ENCODE data around the gene MAN1C1.

MAN1C1 gene

DNA sequence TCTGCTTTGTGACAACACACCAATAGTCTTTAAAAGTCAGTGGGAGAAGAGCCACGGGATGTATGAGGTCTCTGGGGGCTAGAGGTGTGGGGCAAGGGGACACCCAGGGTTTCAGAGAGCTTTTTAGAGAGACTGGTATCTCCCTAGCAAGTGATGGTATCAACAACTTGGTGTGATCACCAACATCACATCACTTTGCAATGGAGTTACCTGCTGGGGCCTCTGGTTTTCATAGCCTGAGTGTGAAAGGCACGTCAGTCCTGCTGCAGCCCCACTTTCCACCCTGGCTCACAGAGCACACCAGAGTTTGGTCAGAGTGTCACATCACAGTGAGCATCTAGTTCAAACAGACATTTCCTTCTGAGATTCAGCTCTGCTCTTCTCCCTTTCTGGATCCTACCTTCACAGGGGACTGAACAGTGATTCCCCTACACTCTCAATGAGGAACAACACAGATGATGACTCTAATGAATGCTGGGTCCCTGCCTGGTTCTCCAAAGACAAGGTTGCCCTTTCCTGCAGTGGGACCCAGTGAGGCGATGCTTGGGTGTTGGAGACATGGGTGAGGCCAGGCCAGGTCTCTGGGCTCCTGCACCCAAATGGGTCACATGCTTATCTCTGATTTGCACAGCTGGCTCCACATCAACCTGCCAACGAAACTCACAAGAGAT is 2.0 kb upstream of the MAN1C1 start:
- DNase-seq: no peak

DNA sequence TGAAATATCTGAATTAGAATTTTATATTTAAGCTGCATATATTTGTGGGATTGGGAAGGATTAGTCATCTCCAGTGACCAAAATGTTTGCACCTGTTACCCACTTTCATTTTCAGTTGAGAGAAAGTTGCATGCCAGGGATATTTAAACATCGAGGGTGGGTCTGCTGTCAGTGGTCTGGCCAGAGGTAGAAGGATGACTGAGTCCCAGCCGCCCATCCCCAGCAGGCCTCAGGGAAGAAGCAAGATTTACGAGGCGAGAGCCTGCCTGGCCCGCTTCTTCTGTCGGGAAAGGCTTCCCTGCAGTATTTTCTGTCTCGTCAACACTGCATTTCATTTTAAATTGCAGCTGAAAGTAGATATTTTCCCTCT is 1.4 kb upstream of the MAN1C1 start:
- DNase-seq: no peak

DNA sequence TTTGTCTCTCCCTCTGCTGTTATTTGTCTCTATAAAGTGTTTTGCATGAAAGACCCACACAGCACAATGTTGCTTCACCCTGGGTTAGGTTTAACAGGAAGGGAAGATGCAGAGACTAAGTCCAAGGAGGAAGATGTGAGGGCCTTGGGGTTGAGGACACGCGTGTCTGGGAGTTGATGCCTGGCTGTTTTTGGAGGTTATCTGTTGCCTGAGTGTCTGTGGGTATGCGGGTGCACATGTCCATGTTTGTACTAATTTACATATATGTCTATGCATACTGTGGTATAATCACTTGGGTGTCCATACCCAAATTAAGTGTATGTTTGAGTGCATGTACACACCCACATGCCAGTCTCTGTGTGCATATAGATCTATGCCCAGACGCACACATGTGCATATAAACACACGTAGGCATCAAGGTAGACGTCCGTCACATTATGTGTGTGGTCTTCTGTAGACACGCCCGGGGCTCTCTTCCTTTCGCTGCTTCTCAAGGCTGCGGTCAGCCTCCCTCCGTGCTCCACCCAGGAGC is 962 bp upstream of the MAN1C1 start:
- no peak for DNase-seq

DNA sequence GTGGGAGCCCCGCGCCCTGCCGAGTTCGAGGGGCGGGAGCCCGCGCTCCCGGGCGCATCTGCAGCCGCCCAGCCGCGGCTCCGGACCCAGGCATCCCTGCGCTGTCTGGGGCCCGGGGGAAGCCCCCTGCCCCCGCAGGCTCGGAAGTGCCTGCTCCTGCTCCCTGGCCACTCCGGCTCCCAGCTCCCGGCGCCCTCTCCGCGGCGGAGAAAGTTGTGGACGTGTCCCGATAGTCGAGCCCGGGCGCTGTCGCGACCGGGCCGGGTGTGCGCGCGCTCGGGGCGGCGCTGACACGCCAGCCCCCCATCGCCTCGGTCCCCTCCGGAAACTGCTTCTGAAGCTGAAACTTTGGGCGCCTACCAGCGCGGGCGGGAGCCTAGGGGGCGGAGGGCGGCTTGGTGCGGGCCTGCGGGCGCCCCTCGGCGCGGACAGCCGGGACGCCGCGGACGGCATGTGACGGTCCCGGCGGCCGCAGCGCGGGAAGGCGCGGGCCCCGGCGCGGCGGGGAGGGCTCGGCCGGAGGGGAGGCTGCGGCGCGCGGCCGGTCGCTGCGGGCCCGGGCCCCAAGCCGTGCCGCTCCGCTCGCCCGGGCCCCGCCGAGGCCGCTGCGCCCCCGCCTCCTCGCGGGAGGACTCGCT is 515 bp downstream of the MAN1C1 start:
- peak; percentile 60 for DNase-seq

DNA sequence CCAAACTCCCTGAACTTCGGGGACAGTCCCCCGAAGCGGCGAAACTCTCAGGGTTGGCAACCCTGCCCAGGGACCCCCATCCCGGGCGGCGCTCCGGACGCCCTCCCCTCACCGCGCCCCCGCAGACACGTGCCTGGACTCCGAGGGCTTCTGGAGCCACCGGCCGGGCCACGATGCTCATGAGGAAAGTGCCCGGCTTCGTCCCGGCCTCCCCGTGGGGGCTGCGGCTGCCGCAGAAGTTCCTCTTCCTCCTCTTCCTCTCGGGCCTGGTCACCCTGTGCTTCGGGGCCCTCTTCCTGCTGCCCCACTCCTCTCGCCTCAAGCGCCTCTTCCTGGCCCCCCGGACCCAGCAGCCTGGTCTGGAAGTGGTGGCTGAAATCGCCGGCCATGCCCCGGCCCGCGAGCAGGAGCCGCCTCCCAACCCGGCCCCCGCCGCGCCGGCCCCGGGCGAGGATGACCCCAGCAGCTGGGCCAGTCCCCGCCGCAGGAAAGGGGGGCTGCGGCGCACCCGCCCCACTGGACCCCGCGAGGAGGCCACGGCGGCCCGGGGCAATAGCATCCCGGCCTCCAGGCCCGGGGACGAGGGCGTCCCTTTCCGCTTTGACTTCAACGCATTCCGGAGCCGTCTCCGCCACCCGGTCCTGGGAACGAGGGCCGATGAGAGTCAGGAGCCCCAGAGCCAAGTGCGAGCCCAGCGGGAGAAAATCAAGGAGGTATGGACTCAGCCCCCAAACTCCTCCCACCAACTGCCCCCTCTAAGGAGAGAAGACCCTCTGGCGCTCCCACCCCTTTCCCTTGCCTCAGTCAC is 1.2 kb downstream of the MAN1C1 start:
- DNase-seq: peak; percentile 50

DNA sequence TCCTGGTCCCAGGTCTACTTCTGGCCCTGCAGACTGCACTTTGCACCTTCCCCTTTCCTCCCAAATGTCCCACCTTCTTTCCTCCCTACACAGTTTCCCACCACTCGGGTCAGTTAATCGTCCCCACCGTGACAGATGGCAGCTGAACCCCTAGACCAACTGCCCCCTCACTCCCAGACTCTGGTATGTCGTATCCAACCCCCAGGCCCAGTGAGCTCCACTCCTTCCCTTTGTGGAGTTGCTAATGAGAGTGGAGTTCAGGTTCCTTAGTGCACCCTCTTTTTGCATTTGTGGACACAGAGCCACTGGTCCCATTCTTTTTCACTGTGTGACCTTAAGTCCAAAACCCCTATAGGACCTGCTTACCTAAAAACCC is 1.8 kb downstream of the MAN1C1 start:
- DNase-seq: no peak

DNA sequence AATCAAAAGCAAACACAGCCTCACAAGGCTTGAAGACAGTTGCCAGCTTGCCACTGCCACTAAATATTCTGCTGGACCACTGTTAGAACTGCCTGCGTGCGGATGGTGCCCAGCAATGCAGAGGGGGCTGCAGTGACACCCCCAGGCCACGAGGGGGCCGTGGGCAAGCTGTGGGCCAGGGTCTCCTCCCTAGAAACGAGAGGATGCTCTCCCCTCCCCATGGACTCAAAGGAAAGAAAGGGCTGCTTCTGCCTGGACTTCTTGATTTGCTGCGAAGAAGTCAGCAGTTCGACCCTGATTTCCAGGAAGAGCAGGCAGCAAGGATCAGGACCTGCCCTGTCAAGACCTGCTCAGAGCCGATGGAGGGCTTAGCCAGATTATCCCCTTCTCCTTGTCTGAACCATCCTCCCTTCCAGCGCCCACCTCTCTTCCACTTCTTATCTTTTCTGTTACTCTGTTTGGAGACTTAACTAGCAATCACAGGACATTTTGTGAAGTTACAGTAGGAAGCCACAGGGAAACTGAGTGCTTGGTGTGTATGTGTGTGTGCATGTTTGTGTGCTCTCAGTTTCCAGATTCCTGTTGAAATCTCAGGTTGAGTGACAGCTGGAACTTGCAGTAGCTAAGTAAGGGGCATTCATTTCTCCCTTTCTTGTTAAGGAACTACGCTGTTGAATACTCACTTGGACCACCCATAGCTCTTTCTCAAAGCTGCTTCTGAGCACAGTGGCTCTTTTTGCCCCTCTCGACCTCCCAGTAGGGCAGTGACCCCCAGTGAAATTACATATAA is 2.7 kb downstream of the MAN1C1 start:
- DNase-seq: peak; percentile 70

DNA sequence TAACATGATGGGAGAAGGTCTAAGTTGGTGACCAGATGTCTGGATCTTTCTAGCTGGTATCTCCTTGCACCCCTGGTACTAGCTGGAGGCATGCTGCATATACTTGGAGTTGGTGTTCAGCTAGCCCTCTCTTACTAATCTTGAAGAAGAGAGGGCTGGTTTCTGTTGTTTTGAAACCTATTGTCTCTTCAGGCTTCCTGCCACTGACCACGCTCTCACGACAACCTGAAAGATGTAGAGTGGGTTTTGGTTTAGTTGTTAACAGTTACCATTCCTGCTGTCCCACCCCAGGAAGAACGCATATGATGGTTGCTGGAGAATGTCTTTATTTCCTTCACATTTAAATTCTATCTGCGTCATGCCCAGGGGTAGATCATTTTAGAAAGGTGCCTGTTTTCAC is 3.6 kb downstream of the MAN1C1 start:
- DNase-seq: no peak

DNA sequence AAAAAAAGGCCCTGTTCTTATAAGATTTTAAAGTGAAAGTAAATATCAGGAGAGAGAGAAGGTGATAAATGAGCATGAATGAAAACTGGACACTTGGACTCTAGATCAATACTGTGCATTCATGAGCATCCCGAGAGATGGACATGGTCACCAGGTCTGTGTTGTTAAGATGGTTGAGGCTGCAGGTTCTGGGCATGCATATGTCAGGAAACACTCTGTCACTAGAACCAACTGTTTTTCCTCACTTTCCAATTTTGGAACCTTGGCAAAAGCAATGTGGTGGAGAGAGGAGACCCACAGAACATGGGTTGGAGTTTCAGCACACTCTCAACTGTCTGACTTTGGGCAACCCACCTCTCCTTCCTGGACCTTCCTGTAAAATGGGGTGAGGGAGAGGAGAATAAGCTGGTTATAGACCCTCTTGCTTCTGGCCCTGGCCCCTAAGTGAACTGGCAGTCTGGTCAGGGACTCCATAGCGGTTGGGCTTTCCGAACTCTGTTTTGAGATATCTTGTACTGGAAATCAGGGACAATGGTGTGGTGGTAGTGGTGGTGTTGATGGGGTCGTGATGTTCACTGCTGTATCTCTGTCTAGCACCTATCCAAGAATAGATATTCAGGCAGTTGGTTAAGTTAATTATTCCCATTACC is 4.2 kb downstream of the MAN1C1 start:
- DNase-seq: no peak

DNA sequence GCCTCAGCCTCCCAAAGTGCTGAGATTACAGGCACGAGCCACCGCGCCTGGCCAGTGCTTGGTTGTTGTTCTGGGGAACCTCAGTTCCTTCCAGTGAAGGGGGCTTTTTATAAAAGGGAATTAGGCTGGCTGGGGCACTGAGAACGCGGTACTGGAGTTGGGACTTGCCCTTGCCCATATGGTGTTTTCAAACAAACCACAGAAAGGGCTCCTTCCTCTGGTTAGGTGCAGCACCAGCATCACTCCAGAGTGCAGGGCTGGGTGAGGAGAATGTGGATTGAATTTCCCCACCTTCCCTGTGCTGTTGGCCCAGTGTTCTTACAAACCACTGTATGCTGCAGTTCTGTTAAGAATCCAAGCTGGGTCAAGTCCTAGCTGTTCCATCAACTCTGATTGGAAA is 5.3 kb downstream of the MAN1C1 start:
- no peak for DNase-seq

DNA sequence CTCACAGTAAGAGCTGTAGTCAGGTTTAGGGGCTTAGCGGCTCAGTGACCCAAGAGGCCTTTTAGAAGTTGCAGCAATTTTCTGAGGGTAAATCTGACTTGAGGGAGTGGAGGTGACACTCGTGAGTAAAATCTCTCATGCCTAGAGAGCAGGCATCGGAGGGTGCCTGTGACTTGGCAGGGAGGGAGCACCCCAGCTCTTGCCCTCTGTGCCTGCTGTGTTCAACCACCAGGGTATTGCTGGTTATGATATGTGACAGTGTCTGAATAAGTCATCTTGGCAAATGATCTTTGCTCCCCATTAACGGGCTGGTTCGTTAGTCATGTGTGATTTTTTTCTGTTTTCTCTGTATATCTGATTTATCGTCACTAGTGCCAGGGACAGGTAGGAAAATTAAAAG is 5.9 kb downstream of the MAN1C1 start:
- DNase-seq: peak; percentile 52

DNA sequence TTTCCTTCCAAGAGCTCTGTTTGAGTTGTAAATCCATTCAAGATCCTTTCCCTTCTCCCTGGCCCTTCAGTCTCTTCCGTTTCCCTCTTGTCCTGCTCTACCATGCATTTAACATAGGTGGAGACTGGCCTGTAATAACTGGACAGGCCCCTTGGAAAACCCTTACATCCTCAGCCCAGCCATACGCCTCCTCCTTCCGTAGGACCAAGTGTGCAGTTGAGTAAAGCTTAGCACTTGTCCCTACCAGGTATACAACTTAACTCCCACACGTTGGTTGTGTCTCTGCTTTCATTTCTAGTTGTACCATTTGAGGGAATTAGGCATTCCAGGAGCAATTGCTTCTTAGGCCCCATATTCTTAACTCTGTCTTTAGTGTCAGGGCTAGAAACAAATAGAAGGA is 6.4 kb downstream of the MAN1C1 start:
- no peak for DNase-seq

DNA sequence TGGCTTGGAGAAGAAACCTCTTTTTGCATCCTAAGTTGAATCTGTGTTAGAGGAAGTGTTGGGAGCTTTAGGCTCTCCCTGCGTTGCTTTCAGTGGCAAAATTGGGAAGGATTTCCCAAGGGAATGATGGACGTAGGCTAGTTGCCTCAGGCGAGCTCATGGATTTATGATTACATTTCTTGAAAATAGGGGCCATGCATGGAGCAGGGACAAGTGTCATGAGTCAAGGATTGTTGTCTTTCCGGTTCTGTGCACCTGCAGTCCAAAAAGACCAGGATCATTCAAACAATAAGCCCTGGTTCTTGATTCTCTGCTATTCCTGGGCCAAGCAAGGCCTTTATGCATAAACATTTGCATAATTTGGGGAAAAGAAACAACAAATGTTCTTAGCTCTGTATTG is 7.1 kb downstream of the MAN1C1 start:
- DNase-seq: no peak

DNA sequence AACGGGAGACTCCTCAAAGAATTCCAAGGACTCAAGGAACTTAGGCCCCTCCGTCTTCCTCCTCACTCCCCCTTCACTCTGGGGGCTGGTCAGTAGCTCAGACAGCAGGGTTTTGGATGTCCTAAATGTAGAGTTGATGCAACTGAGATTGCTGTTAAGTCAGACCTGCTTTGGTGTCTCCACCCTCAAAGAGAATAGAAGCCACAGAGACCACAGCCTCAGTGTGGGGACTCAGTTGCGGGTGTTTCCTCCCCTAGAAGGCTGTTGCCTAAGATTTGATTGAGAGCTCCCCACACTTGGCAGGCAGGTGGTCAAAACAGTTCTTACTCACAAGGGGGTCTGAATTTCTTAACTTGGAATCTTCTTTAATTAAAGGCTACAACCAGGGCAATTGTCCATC is 7.6 kb downstream of the MAN1C1 start:
- DNase-seq: no peak

DNA sequence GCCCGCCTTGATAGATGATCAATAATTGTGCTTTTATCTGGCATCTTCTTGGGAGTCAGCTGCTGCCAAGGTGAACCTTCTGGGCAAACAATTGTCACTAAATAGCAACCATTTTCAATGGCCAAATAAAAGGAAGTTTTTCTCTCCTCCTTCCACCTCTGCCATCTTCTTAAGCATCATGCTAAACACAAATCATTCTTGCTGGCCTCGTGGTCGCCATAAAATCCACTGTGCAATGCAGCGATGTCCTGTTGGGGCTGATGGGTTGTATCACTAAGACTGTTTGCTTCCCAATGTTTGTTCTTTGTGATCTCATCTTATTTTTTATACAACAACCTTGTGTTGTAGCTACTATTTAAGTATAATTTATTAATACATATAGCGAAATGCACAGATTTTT is 8.0 kb downstream of the MAN1C1 start:
- DNase-seq: no peak

DNA sequence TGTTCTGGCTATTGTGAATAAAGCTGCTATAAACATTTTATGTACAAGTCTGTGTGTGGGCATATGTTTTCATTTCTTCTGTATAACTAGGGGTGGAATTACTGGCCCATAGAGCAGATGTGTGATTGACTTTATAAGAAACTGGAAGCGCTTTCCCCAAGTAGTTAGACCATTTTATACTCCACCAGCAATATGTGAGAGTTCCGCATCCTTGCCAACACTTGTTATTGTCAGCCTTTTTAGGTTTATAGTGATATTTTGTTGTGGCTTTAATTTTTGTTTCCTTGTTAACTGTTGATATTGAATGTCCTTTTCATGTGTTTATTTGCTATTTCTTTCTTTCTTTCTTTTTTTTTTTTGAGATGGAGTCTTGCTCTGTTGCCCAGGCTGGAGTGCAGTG is 9.4 kb downstream of the MAN1C1 start:
- no peak for DNase-seq

DNA sequence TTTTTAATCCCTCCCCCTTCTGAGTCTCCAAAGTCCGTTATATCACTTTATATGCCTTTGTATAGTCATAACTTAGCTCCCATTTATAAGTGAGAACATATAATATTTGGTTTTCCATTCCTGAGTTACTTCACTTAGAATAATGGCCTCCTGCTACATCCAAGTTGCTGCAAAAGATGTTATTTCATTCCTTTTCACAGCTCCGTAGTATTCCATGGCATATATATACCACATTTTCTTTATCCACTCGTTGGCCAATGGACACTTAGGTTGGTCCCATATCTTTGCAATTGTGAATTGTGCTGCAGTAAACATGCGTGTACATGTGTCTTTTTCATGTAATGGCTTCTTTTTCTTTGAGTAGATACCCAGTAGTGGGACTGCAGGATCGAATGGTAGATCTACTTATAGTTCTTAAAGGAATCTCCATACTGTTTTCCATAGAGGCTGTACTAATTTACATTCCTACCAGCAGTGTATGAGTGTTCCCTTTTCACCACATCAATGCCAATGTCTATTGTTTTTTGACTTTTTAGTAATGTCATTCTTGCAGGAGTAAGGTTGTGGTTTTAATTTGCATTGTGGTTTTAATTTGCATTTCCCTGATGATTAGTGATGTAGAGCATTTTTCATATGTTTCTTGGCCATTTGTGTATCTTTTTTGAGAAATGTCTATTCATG is 12.3 kb downstream of the MAN1C1 start:
- no peak for DNase-seq

DNA sequence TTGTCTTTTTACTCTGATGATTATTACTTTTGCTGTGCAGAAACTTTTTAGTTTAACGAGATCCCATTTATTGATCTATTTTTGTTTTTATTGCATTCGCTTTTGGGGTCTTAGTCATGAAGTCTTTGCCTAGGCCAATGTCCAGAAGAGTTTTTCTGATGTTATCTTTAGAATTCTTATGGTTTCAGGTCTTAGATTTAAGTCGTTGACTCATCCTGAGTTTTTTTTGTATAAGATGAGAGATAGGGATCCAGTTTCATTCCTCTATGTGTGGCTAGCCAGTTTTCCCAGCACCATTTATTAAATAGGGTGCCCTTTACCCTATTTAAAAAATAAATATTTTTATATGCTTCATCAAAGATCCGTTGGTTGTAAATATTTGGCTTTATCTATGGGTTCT is 13.2 kb downstream of the MAN1C1 start:
- no peak for DNase-seq

DNA sequence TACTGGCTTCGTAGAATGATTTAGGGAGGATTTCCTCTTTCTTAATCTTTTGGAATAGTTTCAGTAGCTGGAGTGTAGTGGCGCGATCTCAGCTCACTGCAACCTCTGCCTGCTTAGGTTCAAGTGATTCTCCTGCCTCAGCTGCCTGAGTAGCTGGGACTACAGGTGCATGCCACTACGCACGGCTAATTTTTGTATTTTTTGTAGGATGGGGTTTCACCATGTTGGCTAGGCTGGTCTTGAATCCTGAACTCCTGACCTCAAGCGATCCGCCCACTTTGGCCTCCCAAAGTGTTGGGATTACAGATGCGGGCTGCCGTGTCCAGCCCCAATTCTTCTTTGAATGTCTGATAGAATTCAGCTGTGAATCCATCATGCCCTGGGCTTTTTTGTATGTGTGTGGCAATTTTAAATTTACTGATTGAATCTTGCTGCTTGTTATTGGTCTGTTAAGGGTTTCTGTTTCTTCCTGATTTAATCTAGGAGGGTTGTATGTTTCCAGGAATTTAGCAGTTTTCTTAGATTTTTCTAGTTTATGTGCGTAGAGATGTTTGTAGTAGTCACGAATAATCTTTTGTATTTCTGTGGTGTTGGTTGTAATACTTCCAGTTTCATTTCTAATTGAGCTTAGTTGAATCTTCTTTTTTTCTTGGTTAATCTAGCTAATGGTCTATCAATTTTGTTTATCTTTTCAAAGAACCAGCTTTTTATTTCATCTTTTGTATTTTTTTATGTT is 15.3 kb downstream of the MAN1C1 start:
- no peak for DNase-seq

DNA sequence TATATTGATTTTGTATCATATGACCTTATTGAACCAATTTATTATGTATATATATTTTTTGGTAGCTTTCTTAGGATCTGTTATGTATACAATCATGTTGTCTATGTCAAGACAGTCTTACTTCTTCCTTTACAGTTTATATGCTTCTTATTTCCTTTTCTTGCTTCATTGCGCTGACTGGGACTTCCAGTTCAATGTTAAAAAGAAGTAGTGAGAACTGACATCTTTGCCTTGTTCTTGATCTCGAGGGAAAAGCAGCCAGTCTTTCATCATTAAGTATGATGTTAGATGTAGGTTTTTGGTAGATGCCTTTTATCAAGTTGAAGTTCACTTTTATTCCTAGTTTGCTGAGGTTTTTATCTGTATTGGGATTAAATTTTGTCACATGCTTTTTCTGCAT is 17.5 kb downstream of the MAN1C1 start:
- no peak for DNase-seq

DNA sequence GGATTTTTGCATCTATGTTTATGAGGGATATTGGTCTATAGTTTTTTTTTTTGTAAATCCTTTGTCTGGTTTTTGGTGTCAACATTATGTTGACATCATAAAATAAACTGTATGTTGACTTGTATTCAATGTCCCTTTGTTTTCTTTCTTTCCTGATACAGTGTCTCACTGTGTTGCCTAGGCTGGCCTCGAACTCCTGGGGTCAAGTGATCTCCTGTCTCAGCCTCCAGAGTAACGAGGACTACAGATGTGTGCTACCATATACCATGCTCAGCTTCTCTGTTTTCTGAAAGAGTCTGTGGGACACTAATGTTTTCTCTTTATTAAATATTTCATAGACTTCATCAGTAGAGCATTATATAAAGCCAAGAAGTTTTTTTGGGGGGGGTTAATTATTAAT is 18.3 kb downstream of the MAN1C1 start:
- no peak for DNase-seq

Data from activated T-cell treated with anti-CD3 and anti-CD28 coated beads, Interleukin-2, amount 50 U/mL, for 1 hour (primary cell).